Urinary bladder (tissue), 4 donors: ENCODE data around the gene EIF2A. TPM values are rescaled to one million over a fixed set of nuclear protein-coding genes. Genes with fewer than 3 reads are reported as not detected.
"Not testable (repeated sequence)": the region's sequence is repeated elsewhere in the genome, so short reads cannot be mapped to it uniquely, and the experiment has no call there.

ENCODE experiments used
- DNase-seq: peaks from one replicate; pipeline ENCODE4 v3.0.0-alpha.2; 2015; ENCODE audit errors: extremely low spot score
- H3K27ac ChIP-seq: one replicate; pipeline ENCODE4 v1.5.1; 2013; ENCODE audit warnings: low read depth, mild to moderate bottlenecking, moderate library complexity
- H3K36me3 ChIP-seq: one replicate; pipeline ENCODE4 v1.6.1; 2013; ENCODE audit warnings: mild to moderate bottlenecking, moderate library complexity; ENCODE audit not compliant: insufficient read depth
- H3K4me1 ChIP-seq: one replicate; pipeline ENCODE4 v1.6.1; 2013; ENCODE audit warnings: mild to moderate bottlenecking, moderate library complexity; ENCODE audit not compliant: insufficient read depth
- H3K4me3 ChIP-seq: one replicate; pipeline ENCODE4 v1.5.1; 2013; ENCODE audit warnings: low read depth, low read length
- WGBS: extraction: QIAGEN DNeasy Blood & Tissue Kit; methylation state at CpG from one replicate; pipeline ENCODE4 v1.1.7; 2013; 5-methylcytosine and 5-hydroxymethylcytosine counted together
- polyA plus RNA-seq: library from polyadenylated mRNA; stranded (reverse); fragments of 200-250 nt; gene quantifications from one replicate; pipeline ENCODE4 v1.2.3, GENCODE V29; 2013
- total RNA-seq: library from RNA; depleted of rRNA; stranded (reverse); fragments of >200 nt; gene quantifications from one replicate; pipeline ENCODE4 v1.2.3, GENCODE V29; 2014
- donor health status: healthy with polysubstance abuse.
- donor health status: healthy.

Gene EIF2A
- total and polyA plus RNA-seq, 2 donors: 63.3 to 194 TPM

- not testable (repeated sequence) for H3K36me3 ChIP-seq, H3K27ac ChIP-seq, H3K4me1 ChIP-seq, DNase-seq, H3K4me3 ChIP-seq
- 92% methylated on average over 13 of the region's 13 CpGs for WGBS
These were observed 54.3 kb downstream of the EIF2A start for GRCh38 chr3:150600647-150601530.

GRCh38 chr3:150602426-150603152, 56.0 kb downstream of the EIF2A start:
- H3K27ac ChIP-seq: peak overlapping the region; percentile 44
- no peak for DNase-seq
- H3K36me3 ChIP-seq: no peaks in the 10 kb centered on the region
- H3K4me1 ChIP-seq: peaks cover 1% of the 10 kb centered on the region
- WGBS: 23% methylated on average over 6 of the region's 6 CpGs
- H3K4me3 ChIP-seq: peak overlapping the region; percentile 36

- H3K36me3 ChIP-seq: no peaks in the 10 kb centered on the region
- peak within 1 kb of the TSS; percentile 98 for H3K27ac ChIP-seq
- peaks cover 1% of the 10 kb centered on the region for H3K4me1 ChIP-seq
- DNase-seq: peak; percentile 87
- under 1% methylated on average over 69 of the region's 69 CpGs for WGBS
- peak within 1 kb of the TSS; percentile 77 for H3K4me3 ChIP-seq
These were observed 56.8 kb downstream of the EIF2A start, which contains the start of gene SELENOT for GRCh38 chr3:150603153-150603979. SELENOT (plus strand) TSS chr3:150603321; CDS start chr3:150603363, 42 bp downstream.

GRCh38 chr3:150603980-150604319, 57.4 kb downstream of the EIF2A start:
- no peaks in the 10 kb centered on the region for H3K36me3 ChIP-seq
- no peak for DNase-seq
- H3K4me1 ChIP-seq: peaks cover 1% of the 10 kb centered on the region
- under 1% methylated on average over 11 of the region's 11 CpGs for WGBS
- H3K4me3 ChIP-seq: peak overlapping the region; percentile 77
- peak overlapping the region; percentile 98 for H3K27ac ChIP-seq

DNA sequence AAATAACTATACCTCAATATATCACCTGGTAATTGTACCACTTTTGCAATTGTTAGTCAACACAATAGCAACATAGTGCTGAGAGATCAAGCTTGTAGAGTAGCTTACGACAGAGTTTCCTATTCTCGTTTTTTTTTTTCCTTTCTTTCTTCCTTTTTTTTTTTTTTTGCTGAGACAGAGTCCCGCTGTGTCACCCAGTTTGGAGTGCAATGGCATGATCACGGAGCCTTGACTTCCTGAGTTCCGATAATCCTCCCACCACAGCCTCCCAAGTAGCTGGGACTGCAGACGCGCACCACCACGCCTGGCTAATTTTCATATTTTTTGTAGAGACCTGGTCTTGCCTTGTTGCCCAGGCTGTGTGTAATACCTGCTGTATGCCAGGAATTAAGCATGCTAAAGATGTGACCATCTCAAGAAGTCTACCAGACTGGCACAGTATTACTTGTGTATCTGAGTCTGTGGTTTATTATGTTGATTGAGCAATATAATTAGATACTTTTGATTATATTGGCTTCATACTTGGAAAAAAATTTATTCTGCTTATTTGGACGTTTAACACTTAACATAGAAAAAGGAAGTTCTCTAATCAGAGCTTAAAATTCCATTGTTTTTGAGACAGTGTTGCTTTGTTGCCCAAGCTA, 59.5 kb downstream of the EIF2A start:
- H3K4me3 ChIP-seq: no peak overlapping the region
- WGBS: 82% methylated on average over 9 of the region's 9 CpGs
- H3K27ac ChIP-seq: no peak overlapping the region
- no peaks in the 10 kb centered on the region for H3K36me3 ChIP-seq
- H3K4me1 ChIP-seq: peaks cover 1% of the 10 kb centered on the region
- DNase-seq: no peak

- no peak for DNase-seq
- peaks cover under 1% of the 10 kb centered on the region for H3K4me1 ChIP-seq
These were observed 60.9 kb downstream of the EIF2A start for GRCh38 chr3:150607267-150608065.

DNA sequence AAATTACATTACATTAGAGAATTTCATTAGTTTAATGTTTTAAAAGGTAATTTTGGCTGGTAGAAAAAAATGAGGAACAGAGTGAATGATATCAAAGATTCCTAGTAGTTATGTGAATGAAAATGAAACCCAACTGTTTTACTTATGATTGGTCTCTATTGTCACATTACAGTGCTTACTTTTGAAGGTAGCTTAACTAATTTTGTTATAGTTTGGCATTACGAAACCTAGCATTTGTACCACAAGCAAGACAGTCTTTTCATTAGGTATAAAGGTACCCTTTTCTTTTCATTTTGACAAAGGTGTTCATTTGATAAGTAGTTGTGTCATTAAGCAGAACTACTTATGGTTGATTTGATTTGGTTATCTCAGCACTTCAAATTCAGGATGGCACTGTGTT, 63.4 kb downstream of the EIF2A start:
- Histone ChIP-seq H3K4me3 (no peak overlapping the region), H3K36me3 (no peaks in the 10 kb centered on the region), H3K4me1 (no peaks in the 10 kb centered on the region), H3K27ac (no peak overlapping the region)
- WGBS: 1% methylated on average over 1 of the region's 1 CpG
- DNase-seq: no peak

More at GRCh38 chr3:150607267-150608065, 60.9 kb downstream of the EIF2A start:
- no peak overlapping the region for H3K27ac ChIP-seq
- WGBS: 74% methylated on average over 8 of the region's 8 CpGs
- H3K36me3 ChIP-seq: no peaks in the 10 kb centered on the region
- no peak overlapping the region for H3K4me3 ChIP-seq

DNA sequence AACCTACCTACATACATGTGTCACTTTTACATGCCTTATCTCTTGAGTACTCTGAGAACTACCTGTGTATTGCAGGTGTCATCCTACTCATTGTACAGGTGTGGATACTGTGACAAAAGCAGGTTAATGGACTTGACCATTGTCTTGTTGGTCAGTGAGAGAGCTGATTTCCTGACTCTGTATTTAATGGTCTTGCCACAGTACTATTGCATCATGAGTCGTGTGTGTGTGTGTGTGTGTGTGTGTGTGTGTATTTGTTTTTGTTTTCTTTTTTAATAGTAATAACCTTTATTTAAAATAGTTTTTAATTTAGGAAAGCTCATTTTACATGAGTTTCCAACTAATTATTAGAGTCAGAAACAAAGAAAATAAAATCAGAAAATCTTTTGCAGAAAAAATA, 64.2 kb downstream of the EIF2A start:
- DNase-seq: no peak
- Histone ChIP-seq H3K36me3 (no peaks in the 10 kb centered on the region), H3K4me1 (no peaks in the 10 kb centered on the region), H3K4me3 (no peak overlapping the region), H3K27ac (no peak overlapping the region)
- WGBS: 67% methylated on average over 1 of the region's 1 CpG

DNA sequence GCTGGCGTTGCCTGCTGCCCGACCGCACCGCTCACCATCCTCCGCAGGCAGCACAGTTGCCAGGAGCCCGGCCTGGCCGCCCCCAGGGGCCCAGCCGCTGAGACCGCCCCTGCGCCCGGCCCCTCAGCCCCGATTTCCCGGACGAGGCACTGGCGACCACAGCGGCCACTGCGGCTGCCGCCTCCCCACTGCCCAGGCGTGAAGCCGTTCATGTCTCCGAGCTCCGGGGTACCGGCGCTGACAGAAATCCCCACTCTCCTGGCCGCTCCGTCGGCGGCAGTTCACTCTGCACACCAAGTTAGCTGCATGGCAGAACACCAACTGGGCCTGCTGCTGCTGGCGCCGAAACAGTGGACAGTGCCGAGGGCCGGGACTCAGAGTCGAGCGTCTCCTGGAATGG, 65.1 kb downstream of the EIF2A start:
- H3K4me1 ChIP-seq: no peaks in the 10 kb centered on the region
- DNase-seq: no peak
- 98% methylated on average over 34 of the region's 34 CpGs for WGBS

GRCh38 chr3:150612494-150612893, 65.9 kb downstream of the EIF2A start:
- no peak overlapping the region for H3K4me3 ChIP-seq
- no peaks in the 10 kb centered on the region for H3K4me1 ChIP-seq
- no peak for DNase-seq
- WGBS: 87% methylated on average over 1 of the region's 1 CpG
- H3K36me3 ChIP-seq: no peaks in the 10 kb centered on the region
- no peak overlapping the region for H3K27ac ChIP-seq

More for the DNA sequence above, 65.1 kb downstream of the EIF2A start:
- H3K4me3 ChIP-seq: no peak overlapping the region
- H3K36me3 ChIP-seq: no peaks in the 10 kb centered on the region
- H3K27ac ChIP-seq: no peak overlapping the region

- DNase-seq: no peak
- Histone ChIP-seq H3K27ac (no peak overlapping the region), H3K36me3 (no peaks in the 10 kb centered on the region), H3K4me1 (no peaks in the 10 kb centered on the region), H3K4me3 (no peak overlapping the region)
- 98% methylated on average over 2 of the region's 2 CpGs for WGBS
These were observed 66.4 kb downstream of the EIF2A start for GRCh38 chr3:150613034-150613433.

GRCh38 chr3:150613709-150614480, 67.3 kb downstream of the EIF2A start:
- DNase-seq: no peak
- Histone ChIP-seq H3K36me3 (no peaks in the 10 kb centered on the region), H3K4me3 (no peak overlapping the region), H3K4me1 (no peaks in the 10 kb centered on the region), H3K27ac (no peak overlapping the region)
- WGBS: 72% methylated on average over 2 of the region's 2 CpGs
